ENCODE results near the gene TLE4. TPM values are rescaled to one million over a fixed set of nuclear protein-coding genes. Genes with fewer than 3 reads are reported as not detected.
"Not testable (repeated sequence)": the region's sequence is repeated elsewhere in the genome, so short reads cannot be mapped to it uniquely, and the experiment has no call there.

TLE4 gene
- total RNA-seq, 1 donor from 2014 or later = 10.8 TPM

DNA sequence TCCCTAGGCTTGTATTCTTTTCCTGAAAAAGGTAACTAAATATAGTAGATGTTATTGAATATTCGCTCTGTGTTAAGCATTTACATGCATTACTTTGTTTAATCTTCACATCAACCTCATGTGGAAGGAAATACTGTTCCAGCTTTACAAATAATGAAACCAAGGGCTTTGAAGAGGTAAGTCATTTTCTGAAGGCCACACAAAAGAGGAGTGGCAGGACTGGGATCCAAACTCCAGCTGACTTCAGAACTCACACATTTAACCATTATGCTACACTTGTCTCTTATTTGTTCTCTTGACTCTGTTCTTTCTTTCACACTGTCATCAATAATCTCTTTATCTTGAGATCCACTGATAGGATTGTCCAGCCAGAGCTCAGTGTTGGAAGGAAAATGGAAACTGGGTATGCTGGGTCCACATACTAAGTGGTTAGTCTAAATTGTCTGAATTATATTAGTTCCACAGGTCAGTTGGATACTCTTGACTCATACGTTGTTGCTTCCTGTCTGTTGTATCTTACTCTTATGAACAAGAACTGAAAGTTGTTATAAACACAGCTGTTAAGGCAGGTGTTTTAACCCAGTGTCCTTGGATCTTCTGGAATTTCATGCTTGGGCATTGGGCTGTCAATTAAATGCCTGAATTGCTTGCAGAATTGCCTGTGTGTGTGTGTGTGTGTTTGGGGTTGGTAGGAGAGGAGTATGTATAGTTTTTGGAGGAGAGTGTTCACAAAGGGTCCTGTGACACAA lies 65.6 kb downstream of the TLE4 start:
- FAIRE-seq (no peak), DNase-seq (ENCODE audit: low read depth) (no peak)
- no peak for TF ChIP-seq CTCF (IDR thresholded peaks at IDR 0.05; ENCODE audit: insufficient read depth, low read length, severe bottlenecking)
- Histone ChIP-seq H3K27me3 (ENCODE audit: control insufficient read depth, insufficient read depth, low read length) (no peaks in the 10 kb centered on the region), H3K36me3 (ENCODE audit: control insufficient read depth, insufficient read depth, low read length) (no peaks in the 10 kb centered on the region), H3K4me3 (ENCODE audit: low read depth, low read length) (no peak overlapping the region)

DNA sequence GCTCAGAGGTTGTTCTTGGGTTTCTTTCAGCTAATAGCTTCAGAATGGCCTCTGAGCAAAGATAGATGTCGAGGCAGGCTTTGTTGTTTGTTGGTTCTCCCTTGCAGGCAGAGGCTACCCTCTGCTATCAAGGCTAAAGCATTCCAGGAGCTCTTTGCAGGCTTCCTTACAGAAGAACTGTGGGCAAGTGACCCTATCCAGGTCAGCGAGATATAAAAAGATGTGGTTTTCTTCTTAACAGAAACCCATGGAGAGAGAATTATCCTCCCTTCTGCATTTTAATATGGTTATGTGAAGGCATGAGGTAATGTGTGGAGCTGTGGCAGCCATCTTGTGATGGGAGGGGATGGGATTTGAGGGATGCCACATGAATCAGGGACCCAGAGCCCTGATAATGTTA lies 67.0 kb downstream of the TLE4 start:
- no peaks in the 10 kb centered on the region for H3K27me3 ChIP-seq (ENCODE audit: control insufficient read depth, insufficient read depth, low read length)
- FAIRE-seq = no peak
- TF ChIP-seq CTCF (IDR thresholded peaks at IDR 0.05; ENCODE audit: insufficient read depth, low read length, severe bottlenecking) = no peak
- no peak overlapping the region for H3K4me3 ChIP-seq (ENCODE audit: low read depth, low read length)
- DNase-seq (ENCODE audit: low read depth) = no peak
- H3K36me3 ChIP-seq (ENCODE audit: control insufficient read depth, insufficient read depth, low read length) = no peaks in the 10 kb centered on the region

DNA sequence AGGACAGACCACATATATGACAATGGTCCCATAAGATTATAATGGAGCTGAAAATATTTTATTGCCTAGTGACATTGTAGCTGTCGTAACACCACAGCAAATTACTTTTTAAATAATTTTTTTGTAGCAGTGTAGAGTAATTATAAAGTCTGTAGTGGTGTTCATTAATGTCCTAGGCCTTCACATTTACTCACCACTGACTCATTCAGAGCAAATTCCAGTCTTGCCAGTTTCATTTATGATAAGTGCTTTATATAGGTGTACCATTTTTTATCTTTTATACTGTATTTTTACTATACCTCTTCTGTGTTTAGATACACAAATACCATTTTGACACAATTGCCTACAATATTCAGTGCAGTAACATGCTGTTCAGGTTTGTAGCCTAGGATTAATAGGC lies 67.6 kb downstream of the TLE4 start:
- DNase-seq (ENCODE audit: low read depth) = peak; percentile 80
- FAIRE-seq = no peak
- no peak for TF ChIP-seq CTCF (IDR thresholded peaks at IDR 0.05; ENCODE audit: insufficient read depth, low read length, severe bottlenecking)
- no peaks in the 10 kb centered on the region for H3K27me3 ChIP-seq (ENCODE audit: control insufficient read depth, insufficient read depth, low read length)
- no peaks in the 10 kb centered on the region for H3K36me3 ChIP-seq (ENCODE audit: control insufficient read depth, insufficient read depth, low read length)
- no peak overlapping the region for H3K4me3 ChIP-seq (ENCODE audit: low read depth, low read length)

- FAIRE-seq; H3K4me3 ChIP-seq (ENCODE audit: low read depth, low read length); DNase-seq (ENCODE audit: low read depth); H3K27me3 ChIP-seq (ENCODE audit: control insufficient read depth, insufficient read depth, low read length); H3K36me3 ChIP-seq (ENCODE audit: control insufficient read depth, insufficient read depth, low read length): not testable (repeated sequence)
Observed at GRCh38 chr9:79640067-79640466, 68.3 kb downstream of the TLE4 start.

GRCh38 chr9:79641070-79641469 lies 69.3 kb downstream of the TLE4 start:
- H3K36me3 ChIP-seq (ENCODE audit: control insufficient read depth, insufficient read depth, low read length) = no peaks in the 10 kb centered on the region
- FAIRE-seq (no peak), DNase-seq (ENCODE audit: low read depth) (no peak)
- TF ChIP-seq CTCF (IDR thresholded peaks at IDR 0.05; ENCODE audit: insufficient read depth, low read length, severe bottlenecking) = no peak
- H3K4me3 ChIP-seq (ENCODE audit: low read depth, low read length) = no peak overlapping the region
- no peaks in the 10 kb centered on the region for H3K27me3 ChIP-seq (ENCODE audit: control insufficient read depth, insufficient read depth, low read length)

- no peak for TF ChIP-seq CTCF (IDR thresholded peaks at IDR 0.05; ENCODE audit: insufficient read depth, low read length, severe bottlenecking)
- FAIRE-seq = no peak
Observed at GRCh38 chr9:79642671-79643070, 70.9 kb downstream of the TLE4 start.

More at GRCh38 chr9:79642671-79643070, 70.9 kb downstream of the TLE4 start:
- no peaks in the 10 kb centered on the region for H3K27me3 ChIP-seq (ENCODE audit: control insufficient read depth, insufficient read depth, low read length)
- no peaks in the 10 kb centered on the region for H3K36me3 ChIP-seq (ENCODE audit: control insufficient read depth, insufficient read depth, low read length)
- DNase-seq (ENCODE audit: low read depth) = no peak
- no peak overlapping the region for H3K4me3 ChIP-seq (ENCODE audit: low read depth, low read length)

Measured in bronchial epithelial cell (primary cell).